ENCODE results near the gene GRIK5.
"Not testable (repeated sequence)": the region's sequence is repeated elsewhere in the genome, so short reads cannot be mapped to it uniquely, and the experiment has no call there.

- TF ChIP-seq POLR2A, CTCF, POLR2AphosphoS5, EP300 (IDR thresholded peaks at IDR 0.05): not testable (repeated sequence)
These were observed 30.2 kb upstream of the GRIK5 start for GRCh38 chr19:42100241-42100640.

Measured in gastroesophageal sphincter (tissue), 3 donors.